SU-DHL-6 (cell line): ENCODE measurements around the gene HIVEP3.

Source experiments
- EZH2phosphoT487 ChIP-seq: fragments of 200-600 bp; sonication (generic), shearing (Covaris generic); conservative IDR thresholded peaks from 2 replicates; pipeline ENCODE4 v1.6.1; 2018; ENCODE audit warnings: mild to moderate bottlenecking, antibody characterized with exemption, low read length, moderate library complexity, mixed read lengths
- TF ChIP-seq, protein P1 (sequence below): fragments of 200-600 bp; sonication (generic); IDR thresholded peaks from one replicate; pipeline ENCODE4 v1.5.1; 2017; ENCODE audit warnings: antibody characterized with exemption, mild to moderate bottlenecking, low read length, moderate library complexity; ENCODE audit not compliant: insufficient read depth, poor library complexity, severe bottlenecking

DNA sequence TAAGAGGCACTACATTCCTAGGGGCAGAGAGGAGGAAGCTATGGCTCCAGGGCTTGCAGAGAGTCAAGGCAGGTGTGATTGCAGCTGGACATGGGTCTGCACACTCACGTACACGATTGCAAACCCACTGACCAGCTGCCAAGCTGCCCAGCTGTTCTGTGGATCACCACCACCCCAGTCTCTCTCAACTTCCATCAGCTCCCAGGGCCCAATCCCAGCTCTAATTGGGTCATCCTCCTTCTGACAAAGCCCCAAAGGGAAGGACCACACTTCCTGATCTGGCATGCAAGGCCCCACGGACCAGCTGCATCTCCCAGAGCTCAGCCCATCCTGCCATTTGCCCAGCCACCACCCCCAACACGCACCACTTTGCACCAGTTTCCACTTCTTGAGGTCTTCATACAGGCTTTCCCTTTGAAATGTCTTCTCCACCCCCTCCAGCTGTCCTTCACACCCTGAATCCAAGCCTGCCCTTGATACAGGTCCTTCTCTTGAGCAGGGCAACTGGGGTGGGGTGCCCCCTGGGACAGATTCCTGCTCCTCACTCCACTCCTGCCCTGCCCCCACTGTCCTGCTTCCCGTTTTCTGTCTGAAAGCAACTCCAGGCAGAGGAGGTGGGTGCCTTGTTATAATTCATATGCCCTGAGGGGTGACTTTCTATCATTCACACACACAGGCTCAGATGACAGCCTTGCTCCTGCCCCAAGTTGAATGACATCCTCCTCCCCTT is 254.9 kb downstream of the HIVEP3 start:
- TF ChIP-seq, protein P1, sequence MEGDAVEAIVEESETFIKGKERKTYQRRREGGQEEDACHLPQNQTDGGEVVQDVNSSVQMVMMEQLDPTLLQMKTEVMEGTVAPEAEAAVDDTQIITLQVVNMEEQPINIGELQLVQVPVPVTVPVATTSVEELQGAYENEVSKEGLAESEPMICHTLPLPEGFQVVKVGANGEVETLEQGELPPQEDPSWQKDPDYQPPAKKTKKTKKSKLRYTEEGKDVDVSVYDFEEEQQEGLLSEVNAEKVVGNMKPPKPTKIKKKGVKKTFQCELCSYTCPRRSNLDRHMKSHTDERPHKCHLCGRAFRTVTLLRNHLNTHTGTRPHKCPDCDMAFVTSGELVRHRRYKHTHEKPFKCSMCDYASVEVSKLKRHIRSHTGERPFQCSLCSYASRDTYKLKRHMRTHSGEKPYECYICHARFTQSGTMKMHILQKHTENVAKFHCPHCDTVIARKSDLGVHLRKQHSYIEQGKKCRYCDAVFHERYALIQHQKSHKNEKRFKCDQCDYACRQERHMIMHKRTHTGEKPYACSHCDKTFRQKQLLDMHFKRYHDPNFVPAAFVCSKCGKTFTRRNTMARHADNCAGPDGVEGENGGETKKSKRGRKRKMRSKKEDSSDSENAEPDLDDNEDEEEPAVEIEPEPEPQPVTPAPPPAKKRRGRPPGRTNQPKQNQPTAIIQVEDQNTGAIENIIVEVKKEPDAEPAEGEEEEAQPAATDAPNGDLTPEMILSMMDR: no peak
- no peak for TF ChIP-seq EZH2phosphoT487
